ENCODE data around the gene CIB1.

DNA sequence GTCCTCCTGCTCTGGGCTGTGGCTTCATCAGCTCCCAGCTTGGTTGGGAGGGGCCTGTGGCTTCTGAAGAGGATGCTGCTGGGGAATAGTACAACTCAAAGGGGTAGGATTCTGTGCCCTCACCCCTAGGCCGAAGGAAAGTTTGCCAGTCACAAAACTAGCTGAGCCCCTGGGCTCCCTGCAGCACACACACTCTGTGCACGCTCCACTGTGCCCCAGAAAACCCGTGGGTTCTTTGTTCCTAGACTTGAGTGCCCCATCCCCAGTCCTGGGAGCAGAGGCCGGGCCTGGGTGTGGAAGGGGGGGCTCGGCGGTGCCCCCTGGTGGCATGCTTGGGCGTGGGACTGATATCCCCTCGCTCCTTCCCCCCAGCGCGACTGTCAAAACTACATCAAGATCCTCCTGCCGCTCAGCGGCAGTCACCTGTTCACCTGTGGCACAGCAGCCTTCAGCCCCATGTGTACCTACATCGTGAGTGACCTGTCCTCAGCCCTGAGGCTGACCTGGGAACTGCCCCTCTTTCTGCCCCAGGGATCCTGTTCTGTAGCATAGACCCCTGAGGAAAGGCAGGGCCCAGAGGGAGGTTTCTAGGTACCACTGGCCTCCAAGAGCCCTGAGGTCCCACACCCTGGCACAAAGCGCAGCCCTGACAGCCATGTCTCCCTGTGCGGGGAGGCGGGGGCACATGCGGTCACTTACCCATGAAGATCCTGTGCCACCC lies 14.2 kb downstream of the CIB1 start:
- TF ChIP-seq, protein P1, sequence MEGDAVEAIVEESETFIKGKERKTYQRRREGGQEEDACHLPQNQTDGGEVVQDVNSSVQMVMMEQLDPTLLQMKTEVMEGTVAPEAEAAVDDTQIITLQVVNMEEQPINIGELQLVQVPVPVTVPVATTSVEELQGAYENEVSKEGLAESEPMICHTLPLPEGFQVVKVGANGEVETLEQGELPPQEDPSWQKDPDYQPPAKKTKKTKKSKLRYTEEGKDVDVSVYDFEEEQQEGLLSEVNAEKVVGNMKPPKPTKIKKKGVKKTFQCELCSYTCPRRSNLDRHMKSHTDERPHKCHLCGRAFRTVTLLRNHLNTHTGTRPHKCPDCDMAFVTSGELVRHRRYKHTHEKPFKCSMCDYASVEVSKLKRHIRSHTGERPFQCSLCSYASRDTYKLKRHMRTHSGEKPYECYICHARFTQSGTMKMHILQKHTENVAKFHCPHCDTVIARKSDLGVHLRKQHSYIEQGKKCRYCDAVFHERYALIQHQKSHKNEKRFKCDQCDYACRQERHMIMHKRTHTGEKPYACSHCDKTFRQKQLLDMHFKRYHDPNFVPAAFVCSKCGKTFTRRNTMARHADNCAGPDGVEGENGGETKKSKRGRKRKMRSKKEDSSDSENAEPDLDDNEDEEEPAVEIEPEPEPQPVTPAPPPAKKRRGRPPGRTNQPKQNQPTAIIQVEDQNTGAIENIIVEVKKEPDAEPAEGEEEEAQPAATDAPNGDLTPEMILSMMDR (IDR thresholded peaks at IDR 0.05), result peak; percentile 52 to 64 (median 60)
- TF ChIP-seq POLR2A (IDR thresholded peaks at IDR 0.05), result no peak
